ENCODE data around the gene SAMD4B.
"Not testable (repeated sequence)": the region's sequence is repeated elsewhere in the genome, so short reads cannot be mapped to it uniquely, and the experiment has no call there.

SAMD4B gene

GRCh38 chr19:39363901-39364457 is 21.8 kb downstream of the SAMD4B start:
- DNase-seq (ENCODE audit: low read depth in 3 of 3, low spot score in 1 of 3), result no peak

- DNase-seq (ENCODE audit: low read depth in 3 of 3, low spot score in 1 of 3), result no peak
Measured at GRCh38 chr19:39365531-39365930, 23.3 kb downstream of the SAMD4B start.

DNA sequence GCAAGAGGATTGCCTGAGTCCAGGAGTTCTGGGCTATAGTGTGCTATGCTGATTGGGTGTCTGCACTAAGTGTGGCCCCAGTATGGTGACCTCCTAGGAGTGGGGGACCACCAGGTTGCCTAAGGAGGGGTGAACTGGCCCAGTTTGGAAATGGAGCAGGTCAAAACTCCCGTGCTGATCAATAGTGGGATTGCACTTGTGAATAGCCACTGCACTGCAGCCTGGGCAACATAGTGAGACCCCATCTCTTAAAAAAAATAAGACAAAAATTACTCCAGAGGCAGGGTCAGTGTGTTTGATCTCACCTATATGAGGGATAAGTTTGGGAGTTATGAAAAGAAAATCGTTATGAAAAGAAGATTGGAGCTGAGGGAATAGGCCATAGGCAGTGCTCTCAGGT is 27.0 kb downstream of the SAMD4B start:
- DNase-seq (ENCODE audit: low read depth in 3 of 3, low spot score in 1 of 3), result no peak

GRCh38 chr19:39370735-39371134 is 28.5 kb downstream of the SAMD4B start:
- no peak for DNase-seq (ENCODE audit: low read depth in 3 of 3, low spot score in 1 of 3)

DNA sequence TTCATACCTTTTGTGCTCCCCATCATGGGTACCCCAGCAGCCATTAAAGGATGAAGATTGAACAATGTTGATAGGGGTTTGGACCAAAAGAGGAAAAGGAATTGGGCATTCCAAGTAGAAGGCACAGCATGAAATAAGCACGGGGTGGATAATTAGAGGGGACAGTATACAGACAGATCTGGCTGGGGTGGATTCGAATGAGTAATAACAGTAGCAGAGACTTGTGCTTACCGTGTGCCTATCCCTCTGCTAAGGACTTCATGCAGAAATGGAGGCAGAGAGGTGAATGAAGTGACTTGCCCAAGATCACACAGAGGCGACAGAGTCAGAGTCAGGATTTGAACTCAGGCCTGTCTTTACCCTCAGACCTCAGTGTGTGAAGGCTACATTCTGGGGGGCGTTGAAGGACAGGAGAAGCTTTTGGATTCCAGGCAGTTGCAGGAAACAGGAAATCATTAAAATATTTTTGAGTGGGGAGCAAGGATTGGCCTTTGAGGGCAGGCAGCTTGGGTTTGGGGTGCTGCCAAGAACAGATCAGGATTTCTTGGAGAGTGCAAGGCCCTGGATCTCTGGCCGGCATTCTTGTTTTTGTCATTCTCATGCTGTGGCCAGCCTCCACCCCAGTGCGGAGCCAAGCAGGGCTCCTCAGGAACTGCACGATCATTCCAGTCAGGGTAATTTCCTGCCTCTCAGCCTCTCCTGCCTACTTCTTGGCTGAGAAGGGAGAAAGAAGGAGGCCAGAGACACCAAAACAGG is 30.0 kb downstream of the SAMD4B start:
- no peak for DNase-seq (ENCODE audit: low read depth in 3 of 3, low spot score in 1 of 3)

- DNase-seq (ENCODE audit: low read depth in 3 of 3, low spot score in 1 of 3), result no peak
Measured at GRCh38 chr19:39372941-39373340, 30.7 kb downstream of the SAMD4B start.

GRCh38 chr19:39375929-39376328 is 33.7 kb downstream of the SAMD4B start:
- DNase-seq (ENCODE audit: low read depth in 3 of 3, low spot score in 1 of 3), result no peak

DNA sequence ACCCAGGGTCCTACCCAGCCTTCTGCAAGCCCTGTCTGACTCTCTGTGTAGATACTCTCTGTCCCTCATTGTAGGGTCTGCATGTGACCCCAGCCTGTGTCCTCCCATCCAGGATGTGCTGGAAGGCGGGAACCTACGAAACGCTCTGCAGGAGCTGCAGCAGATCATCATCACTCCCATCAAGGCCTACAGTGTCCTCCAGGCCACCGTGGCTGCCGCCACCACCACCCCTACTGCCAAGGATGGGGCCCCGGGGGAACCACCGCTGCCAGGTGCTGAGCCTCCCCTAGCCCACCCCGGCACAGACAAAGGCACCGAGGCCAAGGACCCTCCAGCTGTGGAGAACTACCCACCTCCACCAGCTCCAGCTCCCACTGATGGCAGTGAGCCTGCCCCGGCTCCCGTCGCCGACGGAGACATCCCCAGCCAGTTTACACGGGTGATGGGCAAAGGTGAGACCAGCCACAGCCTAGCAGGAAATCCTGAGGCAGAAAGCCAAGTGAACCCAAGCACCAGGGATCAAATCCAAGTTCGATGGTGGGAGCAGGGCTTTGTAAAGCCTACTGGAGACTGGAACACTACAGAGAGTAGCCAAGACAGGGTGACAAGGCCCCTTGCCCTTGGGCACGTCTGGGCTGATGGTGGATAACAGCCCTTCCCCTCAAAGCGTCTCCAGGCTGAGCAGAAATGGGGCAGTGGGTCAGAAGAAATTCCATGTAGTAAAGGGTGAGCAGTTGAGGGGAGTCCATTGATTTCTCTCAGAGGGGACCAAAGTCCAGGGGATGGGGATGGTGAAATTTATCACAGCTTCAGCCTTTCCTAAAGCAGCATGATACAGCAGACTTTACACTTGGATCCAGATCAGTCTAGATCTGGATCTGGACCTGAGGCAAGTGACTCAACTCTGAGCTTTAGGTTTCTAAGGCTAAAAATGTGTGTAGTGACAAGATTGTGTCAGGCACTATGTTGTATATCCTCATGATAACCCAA is 35.4 kb downstream of the SAMD4B start:
- DNase-seq (ENCODE audit: low read depth in 3 of 3, low spot score in 1 of 3), result no peak

GRCh38 chr19:39379366-39379765 is 37.1 kb downstream of the SAMD4B start:
- not testable (repeated sequence) for DNase-seq (ENCODE audit: low read depth in 3 of 3, low spot score in 1 of 3)

DNA sequence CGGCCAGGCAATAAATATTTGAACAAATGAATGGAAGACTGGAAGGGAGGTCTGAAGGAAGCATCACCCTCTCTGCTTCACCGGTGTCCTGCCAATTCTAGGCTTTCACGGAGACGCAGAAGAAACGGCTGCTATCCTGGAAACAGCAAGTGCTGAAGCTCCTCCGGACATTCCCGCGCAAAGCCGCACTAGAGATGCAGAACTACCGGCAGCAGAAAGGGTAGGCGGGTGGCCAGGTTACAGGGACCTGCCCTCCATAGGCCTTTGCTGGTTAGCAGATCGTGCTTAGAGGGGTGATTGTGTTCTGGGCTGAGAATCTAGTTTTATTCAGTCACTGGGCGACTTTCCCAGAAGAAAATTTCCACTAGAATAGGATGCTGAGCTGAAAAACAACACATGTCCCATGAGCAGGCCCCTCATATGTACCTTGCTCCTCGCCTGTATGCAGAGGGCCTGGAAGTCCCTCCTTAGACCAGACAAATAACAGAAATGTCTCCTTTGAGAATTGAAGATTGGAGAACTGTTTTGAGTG is 37.7 kb downstream of the SAMD4B start:
- DNase-seq (ENCODE audit: low read depth in 3 of 3, low spot score in 1 of 3), result no peak

DNA sequence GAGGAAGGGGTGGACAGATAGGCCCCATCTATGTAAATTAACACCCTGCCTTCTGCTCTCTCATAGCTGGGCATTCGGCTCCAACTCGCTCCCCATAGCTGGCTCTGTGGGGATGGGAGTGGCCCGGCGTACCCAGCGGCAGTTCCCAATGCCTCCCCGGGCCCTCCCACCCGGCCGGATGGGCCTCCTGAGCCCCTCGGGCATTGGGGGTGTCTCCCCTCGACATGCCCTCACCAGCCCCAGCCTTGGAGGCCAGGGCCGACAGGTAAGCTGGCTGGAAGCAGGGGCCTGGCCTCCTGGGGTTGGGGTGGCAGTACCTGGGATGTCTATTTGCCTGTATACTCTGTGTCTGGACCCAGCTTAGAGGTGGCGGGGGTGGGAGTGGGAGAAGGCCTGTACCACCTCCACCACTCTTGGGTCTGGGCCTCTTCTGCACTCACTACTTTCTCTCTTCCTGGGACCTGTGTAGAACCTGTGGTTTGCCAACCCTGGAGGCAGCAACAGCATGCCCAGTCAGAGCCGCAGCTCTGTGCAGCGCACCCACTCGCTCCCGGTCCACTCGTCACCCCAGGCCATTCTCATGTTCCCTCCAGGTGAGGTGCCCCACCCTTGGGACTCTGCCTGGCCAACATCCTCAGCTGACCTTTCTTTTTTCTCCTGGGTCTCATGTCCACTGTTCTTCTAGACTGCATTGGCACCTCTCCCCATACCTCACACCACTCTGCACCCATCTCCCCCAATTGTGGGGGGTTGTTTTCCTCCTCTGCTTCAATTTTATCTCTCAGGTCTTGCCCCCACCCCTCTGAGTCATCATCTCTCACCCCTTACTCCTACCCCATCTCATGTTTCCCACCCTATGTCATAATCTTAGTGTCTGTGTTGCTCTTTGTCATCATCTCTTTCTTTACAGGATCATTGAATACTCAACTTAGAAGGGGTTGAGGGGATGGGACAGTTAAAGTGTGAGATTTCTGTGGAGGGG is 38.6 kb downstream of the SAMD4B start:
- no peak for DNase-seq (ENCODE audit: low read depth in 3 of 3, low spot score in 1 of 3)

DNA sequence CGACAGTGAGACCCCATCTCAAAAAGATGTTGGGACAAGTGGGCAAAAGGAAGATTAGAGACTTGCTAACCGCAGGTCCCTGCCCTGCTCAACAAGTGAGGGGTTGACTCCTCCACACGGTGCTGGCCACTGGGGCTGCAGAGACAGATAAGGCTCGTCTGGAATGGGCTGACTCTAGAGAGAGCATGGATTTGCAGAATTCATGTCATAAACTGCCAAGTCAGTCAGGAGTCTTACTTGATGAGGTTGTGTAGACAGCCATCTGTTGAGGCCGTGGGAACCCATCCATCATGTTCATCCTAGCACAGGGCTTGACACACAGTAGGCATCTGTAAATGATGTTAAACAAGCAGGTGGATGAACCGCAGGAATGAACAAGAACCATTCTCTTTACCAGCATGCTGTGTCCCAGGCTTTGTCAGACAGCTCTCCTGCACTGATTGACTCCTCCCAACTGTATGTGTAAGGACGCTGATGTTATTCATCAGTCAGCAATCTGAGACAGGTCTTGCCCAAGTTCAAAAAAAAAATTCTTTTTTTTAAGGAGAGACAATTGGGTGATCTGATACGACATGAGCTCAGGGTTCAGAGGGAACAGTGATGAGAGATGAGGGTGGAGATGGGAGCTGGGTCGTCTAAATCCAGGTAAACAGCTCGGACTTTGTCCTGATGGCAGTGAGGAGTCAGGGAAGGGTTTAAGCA is 39.8 kb downstream of the SAMD4B start:
- DNase-seq (ENCODE audit: low read depth in 3 of 3, low spot score in 1 of 3), result no peak

- DNase-seq (ENCODE audit: low read depth in 3 of 3, low spot score in 1 of 3), result no peak
Measured at GRCh38 chr19:39382991-39383828, 41.0 kb downstream of the SAMD4B start.

DNA sequence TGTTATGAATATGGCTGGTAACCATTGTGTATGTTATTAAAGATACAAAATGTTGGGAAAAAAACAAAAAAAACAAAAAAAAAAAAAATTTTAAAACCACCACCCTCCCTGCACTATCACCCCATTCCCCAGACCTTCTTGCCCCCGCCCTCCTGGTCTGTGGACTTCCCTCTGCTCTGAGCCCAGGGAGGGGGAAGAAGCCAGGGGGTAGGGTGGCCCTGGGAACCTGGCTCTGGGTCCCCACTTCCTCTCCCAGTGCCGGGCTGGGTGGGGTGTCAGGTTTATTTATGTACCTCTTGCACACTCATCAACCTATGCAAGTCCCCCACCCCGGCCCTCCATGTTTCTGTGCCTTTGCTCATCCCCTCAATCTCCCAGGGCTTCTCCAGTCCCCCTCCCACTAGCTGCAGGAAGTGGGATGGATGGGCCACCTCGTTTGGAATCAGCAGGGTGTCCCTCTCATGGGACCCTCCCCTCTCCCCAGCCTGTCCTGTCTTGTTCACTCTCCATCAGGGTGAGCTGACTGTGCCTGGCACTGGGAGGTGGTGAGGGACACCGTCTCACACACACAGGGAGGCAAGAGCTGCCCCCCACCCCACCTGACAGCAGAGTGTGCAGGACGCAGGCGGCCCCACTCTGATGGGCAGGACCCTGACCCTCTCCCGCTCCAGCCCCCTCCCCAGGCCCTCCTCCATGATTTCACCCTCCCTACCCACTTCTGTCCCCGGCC is 42.8 kb downstream of the SAMD4B start:
- no peak for DNase-seq (ENCODE audit: low read depth in 3 of 3, low spot score in 1 of 3)

DNA sequence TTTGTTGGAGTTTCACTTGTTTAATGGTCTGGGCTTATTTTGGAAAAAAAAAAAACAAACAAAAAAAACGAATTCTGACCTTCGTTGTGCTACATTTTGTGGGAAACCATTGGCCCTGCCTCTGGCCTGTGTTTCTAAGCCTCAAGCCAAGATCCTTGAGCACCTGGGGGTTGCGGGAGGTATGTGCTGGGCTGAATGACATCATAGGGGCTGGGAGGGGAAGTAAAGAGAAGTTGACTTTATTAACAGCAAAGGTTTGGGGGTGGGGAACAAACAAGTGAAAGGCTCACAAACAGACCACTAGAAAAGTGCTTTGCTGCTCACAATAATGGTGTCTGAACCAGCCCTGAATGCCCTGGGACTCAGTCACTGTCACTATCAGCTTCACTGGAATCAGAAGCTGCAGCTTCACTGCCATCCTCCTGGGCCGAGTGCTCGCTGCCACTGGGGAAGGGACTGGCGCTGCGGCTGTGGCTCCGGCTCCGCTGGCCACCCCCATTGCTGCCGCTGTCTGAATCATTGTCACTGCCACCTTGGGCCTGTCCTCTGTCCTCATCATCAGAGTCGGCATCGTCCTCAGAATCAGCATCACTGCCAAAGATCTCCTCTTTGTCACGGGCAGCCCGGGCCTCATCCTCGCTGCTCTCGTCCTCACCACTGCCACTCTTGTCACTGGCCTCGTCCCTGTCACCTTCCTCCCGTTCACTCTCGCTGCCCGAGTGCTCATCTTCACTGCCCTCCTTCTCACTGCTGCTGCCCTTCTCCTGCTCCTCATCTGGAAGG is 43.6 kb downstream of the SAMD4B start:
- DNase-seq (ENCODE audit: low read depth in 3 of 3, low spot score in 1 of 3), result no peak

DNA sequence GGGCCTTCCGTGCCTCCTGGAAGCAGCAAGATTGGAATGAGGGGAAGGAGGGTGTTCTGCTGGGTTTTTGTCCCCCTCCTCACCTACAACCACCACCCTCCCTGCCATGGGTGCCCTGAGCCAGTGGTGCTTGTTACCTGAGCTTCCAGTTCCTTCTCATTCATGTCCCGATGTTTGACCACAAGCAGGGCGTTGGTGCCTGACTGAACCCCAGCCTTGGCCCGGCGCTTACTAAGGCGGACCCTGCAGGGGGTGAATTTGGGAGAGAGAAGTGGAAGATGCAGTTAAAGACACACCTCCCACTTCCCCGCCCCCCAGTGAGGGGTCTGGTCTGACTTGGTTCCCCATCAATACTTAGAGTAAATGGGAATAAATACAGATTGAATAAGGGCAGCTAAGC is 44.3 kb downstream of the SAMD4B start:
- DNase-seq (ENCODE audit: low read depth in 3 of 3, low spot score in 1 of 3), result no peak

GRCh38 chr19:39388657-39389056 is 46.4 kb downstream of the SAMD4B start:
- no peak for DNase-seq (ENCODE audit: low read depth in 3 of 3, low spot score in 1 of 3)
